ENCODE results near the gene ALPK3.
"Not testable (repeated sequence)": the region's sequence is repeated elsewhere in the genome, so short reads cannot be mapped to it uniquely, and the experiment has no call there.

Gene ALPK3

DNA sequence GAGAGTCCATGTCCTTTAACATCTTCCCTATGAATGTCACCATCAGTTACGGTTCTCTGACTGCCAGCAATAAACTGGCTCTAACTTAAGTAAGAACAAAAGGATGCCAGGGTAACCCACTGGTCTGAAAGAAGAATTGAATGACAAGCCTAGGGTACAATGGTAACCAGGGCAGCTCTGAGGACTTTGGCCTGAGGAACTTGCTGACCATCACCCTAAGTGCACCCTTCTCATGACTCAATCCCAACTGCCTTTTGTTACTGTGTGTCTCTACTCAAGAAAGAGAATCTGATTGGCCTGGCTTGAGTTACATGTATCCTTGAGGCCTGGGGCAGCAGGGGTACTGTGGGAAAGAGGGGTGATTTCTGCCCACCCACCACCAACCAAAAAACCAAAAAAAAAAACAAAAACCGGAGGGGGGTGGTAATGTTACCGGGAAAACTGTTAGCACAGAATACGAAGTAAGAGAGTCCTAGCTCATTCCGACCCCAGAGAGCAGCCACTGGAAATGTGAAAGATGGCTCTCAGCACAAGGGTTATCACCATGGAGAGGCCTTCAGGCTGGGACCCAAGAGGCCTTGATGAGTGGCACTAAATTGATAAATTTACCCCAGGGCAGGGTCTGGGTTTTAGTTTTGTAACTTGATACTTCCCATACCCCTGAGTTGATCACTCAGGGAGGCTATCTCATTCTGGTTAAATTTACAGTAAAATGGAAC lies 58.0 kb downstream of the ALPK3 start:
- peak; percentile 67 for DNase-seq (ENCODE audit: low spot score)

- DNase-seq (ENCODE audit: low spot score), result no peak
Measured at GRCh38 chr15:84876269-84876668, 59.1 kb downstream of the ALPK3 start.

DNA sequence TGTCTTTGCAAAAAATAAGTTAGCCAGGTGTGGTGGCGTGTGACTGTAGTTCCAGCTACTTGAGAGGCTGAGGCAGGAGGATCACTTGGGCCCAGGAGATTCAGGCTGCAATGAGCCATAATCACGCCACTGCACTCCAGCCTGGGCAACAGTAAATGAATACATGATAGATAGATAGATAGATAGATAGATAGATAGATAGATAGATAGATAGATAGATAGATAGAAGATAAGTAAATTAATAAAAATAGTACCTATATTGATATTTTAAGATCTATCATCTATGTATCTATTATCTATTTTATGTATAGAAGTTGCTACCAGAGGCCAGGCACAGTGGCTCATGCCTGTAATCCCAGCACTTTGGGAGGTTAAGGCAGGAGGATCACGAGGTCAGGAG lies 60.5 kb downstream of the ALPK3 start:
- not testable (repeated sequence) for DNase-seq (ENCODE audit: low spot score)

- peak; percentile 70 for DNase-seq (ENCODE audit: low spot score)
Measured at GRCh38 chr15:84878504-84878903, 61.3 kb downstream of the ALPK3 start.

- no peak for DNase-seq (ENCODE audit: low spot score)
Measured at GRCh38 chr15:84879088-84879780, 62.1 kb downstream of the ALPK3 start.

DNA sequence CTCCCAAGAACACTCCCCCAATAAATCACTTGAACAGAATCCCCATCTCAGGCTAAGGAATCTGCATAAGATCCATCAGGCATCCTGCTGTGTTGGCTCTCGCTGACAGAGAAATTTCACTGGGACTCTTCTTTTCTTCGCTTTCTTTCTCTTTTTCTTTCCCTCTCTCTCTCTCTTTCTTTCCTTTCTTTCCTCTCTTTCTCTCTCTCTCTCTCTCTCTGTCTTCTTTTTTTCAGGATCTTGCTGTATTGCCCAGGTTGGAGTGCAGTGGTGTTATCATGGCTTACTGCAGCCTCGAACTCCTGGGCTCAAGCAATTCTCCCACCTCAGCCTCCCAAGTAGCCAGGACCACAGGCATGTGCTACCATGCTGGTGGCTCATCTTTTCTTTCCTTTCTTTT lies 62.9 kb downstream of the ALPK3 start:
- DNase-seq (ENCODE audit: low spot score), result no peak

DNA sequence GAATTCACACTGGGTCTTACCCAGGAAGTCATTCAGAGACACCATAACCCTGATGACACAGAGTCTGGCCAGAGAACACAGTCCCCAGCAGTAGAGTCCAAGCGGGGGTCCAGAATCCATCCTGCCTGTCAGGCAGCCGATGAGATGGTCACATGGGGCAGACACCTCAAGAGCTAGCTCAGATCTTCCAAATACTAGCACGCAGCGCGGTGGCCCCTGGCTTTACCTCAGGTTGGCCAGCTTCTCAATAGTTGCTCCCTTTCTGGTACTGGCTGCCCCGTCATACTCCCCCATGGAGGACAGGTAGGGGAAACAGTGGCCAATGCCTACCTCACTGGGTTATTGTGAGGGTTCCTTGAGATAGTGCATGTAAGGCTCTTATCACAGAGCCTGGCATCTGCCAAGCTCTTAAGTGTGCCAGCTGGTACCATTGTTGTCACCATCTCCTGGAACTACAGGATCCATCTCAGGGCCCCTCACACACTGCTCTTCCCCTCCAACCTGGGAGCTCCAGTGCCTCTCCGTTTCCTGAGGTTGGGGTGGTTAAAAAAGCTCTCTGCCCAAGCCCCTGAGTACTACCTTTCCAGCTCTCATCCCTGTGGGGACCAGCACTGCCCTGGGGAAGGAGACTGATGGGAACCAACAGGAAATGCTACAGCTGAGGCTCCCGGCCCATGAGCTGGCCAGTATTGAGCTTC lies 63.8 kb downstream of the ALPK3 start:
- no peak for DNase-seq (ENCODE audit: low spot score)

- no peak for DNase-seq (ENCODE audit: low spot score)
Measured at GRCh38 chr15:84881520-84881830, 64.3 kb downstream of the ALPK3 start.

GRCh38 chr15:84883466-84883865 lies 66.3 kb downstream of the ALPK3 start:
- no peak for DNase-seq (ENCODE audit: low spot score)

GRCh38 chr15:84883916-84884781 lies 67.0 kb downstream of the ALPK3 start, which contains the start of gene SLC28A1:
Gene SLC28A1 (plus strand): TSS chr15:84884662. CDS start chr15:84887761, 3,099 bp downstream.
- DNase-seq (ENCODE audit: low spot score), result no peak

DNA sequence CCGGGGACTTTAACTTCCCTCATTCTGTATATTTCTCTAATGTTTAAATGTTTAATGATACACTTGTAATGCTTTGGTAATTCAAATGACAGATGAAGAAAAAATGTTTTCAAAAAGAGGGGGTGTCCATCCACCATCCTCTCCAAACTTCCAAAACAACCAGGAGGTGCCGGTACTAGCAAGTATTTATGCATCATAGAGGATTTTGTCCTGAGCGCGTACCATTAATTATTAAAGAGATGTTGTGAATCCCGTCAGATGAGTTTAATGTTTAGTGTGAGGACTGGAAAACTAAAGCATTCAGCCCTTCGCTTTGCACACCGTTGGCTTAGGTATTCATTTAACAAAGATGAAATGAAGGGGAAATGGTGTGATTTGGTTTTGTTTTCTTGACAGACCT lies 68.6 kb downstream of the ALPK3 start:
- no peak for DNase-seq (ENCODE audit: low spot score)

DNA sequence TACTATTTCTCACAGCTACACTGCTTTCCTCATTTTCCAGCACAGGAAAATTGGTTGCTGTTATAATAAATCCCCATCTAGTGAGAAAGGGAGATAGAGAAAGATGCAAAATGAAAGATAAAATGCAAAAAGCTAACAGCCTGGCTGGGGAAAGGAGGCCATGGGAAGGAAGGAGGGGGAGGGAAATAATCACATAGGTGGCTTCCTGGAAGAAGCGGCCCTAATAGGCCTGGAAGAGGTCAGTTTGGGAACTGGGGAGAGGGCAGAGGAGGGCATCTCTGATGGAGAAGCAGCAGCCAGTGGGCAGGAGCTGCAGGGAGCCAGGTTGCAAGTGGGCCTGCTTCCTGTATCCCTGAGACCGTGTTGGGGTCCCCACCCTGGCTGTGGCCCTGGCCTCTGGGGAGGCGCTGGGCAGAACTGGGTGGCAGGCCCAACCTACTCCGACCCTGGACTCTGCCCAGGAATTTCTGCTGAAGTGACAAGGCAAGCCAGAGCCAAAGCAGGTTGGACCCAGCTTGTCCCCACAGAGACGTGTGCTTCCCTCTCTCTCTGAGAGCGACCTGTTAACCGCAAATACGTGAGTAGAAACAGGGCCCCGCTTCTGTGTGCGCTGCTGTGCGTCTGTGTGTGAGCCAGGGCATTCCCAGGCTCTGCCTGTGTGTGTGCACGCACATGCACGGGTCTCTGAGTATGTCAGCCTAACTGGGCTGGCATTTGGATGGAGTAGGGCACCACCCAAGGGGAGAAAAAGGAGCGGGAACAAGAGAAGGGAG lies 69.2 kb downstream of the ALPK3 start:
- no peak for DNase-seq (ENCODE audit: low spot score)

DNA sequence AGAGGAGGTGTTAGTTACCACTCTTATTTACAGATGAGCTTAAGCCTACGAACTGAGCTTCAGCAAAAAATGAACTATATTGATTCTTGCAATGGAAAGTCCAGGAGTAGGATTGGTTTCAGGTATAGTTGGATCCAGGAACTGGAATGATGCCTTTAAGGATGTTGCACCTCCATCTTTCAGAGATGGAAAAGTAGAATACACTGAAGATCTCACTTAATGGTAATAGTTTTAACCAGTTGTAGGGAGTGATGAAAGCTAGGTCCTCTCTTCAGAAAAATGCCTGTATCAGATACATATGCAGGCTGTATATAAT lies 69.8 kb downstream of the ALPK3 start:
- no peak for DNase-seq (ENCODE audit: low spot score)

GRCh38 chr15:84887938-84888337 lies 70.8 kb downstream of the ALPK3 start:
- no peak for DNase-seq (ENCODE audit: low spot score)

- DNase-seq (ENCODE audit: low spot score), result no peak
Measured at GRCh38 chr15:84888639-84889038, 71.5 kb downstream of the ALPK3 start.

GRCh38 chr15:84889313-84889990 lies 72.3 kb downstream of the ALPK3 start:
- no peak for DNase-seq (ENCODE audit: low spot score)

- DNase-seq (ENCODE audit: low spot score), result no peak
Measured at GRCh38 chr15:84889991-84890669, 73.0 kb downstream of the ALPK3 start.

GRCh38 chr15:84890670-84891162 lies 73.6 kb downstream of the ALPK3 start:
- no peak for DNase-seq (ENCODE audit: low spot score)

- no peak for DNase-seq (ENCODE audit: low spot score)
Measured at GRCh38 chr15:84891339-84891738, 74.2 kb downstream of the ALPK3 start.

DNA sequence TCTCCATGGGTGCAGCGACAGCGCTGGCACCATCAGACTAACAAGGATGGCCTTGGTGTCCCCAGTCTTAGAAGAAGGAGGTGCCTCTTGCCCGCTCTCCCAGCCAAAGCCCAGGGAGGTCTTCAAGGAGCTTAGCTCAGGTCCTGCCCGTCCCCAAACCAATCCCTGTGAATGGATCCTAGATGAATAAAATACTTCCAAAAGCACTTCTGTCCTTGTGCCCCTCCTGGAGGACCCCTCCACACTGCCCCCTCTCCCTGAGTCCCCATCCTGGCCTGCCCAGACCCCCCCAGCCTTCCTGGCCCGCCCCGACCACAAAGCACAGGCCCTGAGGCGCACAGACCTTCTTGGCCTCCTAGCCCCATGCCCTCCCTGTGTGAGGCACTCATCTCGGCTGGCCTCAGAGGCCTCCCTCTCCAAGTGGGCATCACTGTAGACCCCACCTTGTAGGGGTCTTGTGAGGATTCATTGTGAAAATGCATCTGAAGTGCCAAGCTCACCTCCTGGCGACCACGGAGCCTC lies 75.7 kb downstream of the ALPK3 start:
- no peak for DNase-seq (ENCODE audit: low spot score)

Data from Ammon's horn (tissue), 1 donor.